Measurements from ENCODE around the gene ATP5F1A. TPM values are rescaled to one million over a fixed set of nuclear protein-coding genes. Genes with fewer than 3 reads are reported as not detected.

The ATP5F1A gene
- total and polyA plus RNA-seq, 2 donors (not counting 3 experiments of a cell fraction or from before 2014, with no cell fraction given) = 405 to 585 TPM

DNA sequence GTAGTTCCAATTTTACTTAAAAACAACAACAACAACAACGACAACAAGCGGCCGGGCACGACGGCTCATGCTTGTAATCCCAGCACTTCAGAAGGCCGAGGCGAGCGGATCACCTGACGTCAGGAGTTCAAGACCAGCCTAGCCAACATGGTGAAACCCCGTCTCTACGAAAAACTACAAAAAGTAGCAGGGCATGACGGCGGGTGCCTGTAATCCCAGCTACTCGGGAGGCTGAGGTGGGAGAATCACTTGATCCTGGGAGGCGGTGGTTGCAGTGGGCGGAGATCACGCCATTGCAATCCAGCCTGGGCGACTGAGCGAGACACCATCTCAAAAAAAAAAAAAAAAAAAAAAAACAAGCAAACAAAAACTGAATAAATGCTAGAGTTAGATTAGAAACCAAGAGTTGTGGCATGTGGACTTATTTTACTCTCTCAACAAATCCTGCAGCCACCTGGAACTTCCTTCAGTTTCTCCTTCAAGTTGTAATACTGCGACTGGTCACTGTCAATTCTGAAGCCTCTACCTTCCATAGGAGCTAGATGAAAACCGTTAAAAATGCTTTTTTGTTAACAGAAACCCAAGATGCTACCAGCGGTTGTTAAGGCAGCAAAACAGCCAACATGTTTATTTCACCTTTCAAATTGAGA is 1.3 kb downstream of the ATP5F1A start:
- Histone ChIP-seq H2AFZ (ENCODE audit: low read depth, low read length) (no peak overlapping the region), H3K36me3 (ENCODE audit: control insufficient read depth in 2 of 2, extremely low read depth in 1 of 2, insufficient read depth in 2 of 2, low read length in 2 of 2) (peaks cover 2 to 8% of the 10 kb centered on the region in 2 experiments), H3K9ac (replicated peaks; ENCODE audit: extremely low read depth, insufficient read depth, low read length) (peak overlapping the region; percentile 87), H3K4me3 (replicated peaks in 1 of 3; ENCODE audit: insufficient read depth in 1 of 3, low read depth in 1 of 3, low read length in 3 of 3) (peak overlapping the region; percentile 67 to 96 (median 91)), H3K27me3 (ENCODE audit: control insufficient read depth in 2 of 2, insufficient read depth in 2 of 2, low read length in 2 of 2) (no peaks in the 10 kb centered on the region), H3K79me2 (ENCODE audit: control insufficient read depth, insufficient read depth, low read length) (peaks cover 59% of the 10 kb centered on the region), H3K27ac (ENCODE audit: insufficient read depth, low read depth, low read length) (peak overlapping the region; percentile 55), H3K9me3 (replicated peaks; ENCODE audit: control insufficient read depth, insufficient read depth, low read length) (no peaks in the 10 kb centered on the region), H3K4me1 (ENCODE audit: control insufficient read depth, extremely low read depth, insufficient read depth, low read length) (peaks cover 16% of the 10 kb centered on the region), H3K4me2 (ENCODE audit: insufficient read depth, low read length) (peak overlapping the region; percentile 96), H3K9me1 (replicated peaks; ENCODE audit: control insufficient read depth, extremely low read depth, insufficient read depth, low read length) (no peaks in the 10 kb centered on the region), H4K20me1 (replicated peaks; ENCODE audit: control insufficient read depth, extremely low read depth, insufficient read depth, low read length) (no peaks in the 10 kb centered on the region)
- intact Hi-C loops (cut with micrococcal nuclease) (no loop called here), dilution Hi-C loops (cut with MboI; ENCODE audit: extremely low pct_ligation_motif_present, low sequenced_read_pairs) (no loop called here)
- POLR2A ChIA-PET = no interaction called here
- BruUV-seq (replicated peaks) = no TSS peak
- CTCF ChIA-PET = interaction anchor here (1.0 to 1.2 kb wide), 2 partner anchors 163 to 561 kb away, joined by 3 to 6 read pairs; no protein-coding TSS in a partner anchor
- no peak for TF ChIP-seq POLR2AphosphoS5 (IDR thresholded peaks at IDR 0.05; ENCODE audit: insufficient read depth, low read depth, low read length)
- FAIRE-seq (peak; percentile 46), DNase-seq (ENCODE audit: low read depth, low spot score) (no peak)

DNA sequence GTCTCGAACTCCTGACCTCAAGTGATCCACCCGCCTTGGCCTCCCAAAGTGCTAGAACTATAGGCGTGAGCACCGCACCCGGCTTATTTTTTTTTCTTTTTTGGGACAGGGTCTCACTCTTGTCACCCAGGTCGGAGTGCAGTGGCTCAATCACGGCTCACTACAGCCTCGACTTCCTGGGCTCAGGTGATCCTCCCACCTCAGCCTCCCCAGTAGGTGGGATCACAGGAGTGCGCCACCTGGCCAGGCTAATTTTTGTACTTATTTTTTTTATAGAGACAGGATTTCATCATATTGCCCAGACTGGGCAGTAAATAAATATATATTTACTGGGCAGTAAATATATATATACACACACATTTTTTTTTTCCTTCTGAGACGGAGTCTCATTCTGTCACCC is 2.6 kb downstream of the ATP5F1A start:
- no peak overlapping the region for H2AFZ ChIP-seq (ENCODE audit: low read depth, low read length)
- H4K20me1 ChIP-seq (replicated peaks; ENCODE audit: control insufficient read depth, extremely low read depth, insufficient read depth, low read length) = peaks cover 5% of the 10 kb centered on the region
- ChIA-PET CTCF (no interaction called here), POLR2A (no interaction called here)
- H3K79me2 ChIP-seq (ENCODE audit: control insufficient read depth, insufficient read depth, low read length) = peaks cover 69% of the 10 kb centered on the region
- intact Hi-C loops (cut with micrococcal nuclease) = no loop called here
- FAIRE-seq = no peak
- dilution Hi-C loops (cut with MboI; ENCODE audit: extremely low pct_ligation_motif_present, low sequenced_read_pairs) = no loop called here
- TF ChIP-seq POLR2A (IDR thresholded peaks at IDR 0.05; ENCODE audit: low read depth, low read length) (no peak), GATA2 (IDR thresholded peaks at IDR 0.05; ENCODE audit: insufficient read depth, insufficient read length, low read depth, low read length) (no peak), EZH2 (IDR thresholded peaks at IDR 0.05; ENCODE audit: borderline replicate concordance, low read depth, low read length, severe bottlenecking) (no peak), JUN (IDR thresholded peaks at IDR 0.05; ENCODE audit: borderline replicate concordance, insufficient read depth, insufficient read length, low read depth) (no peak), MYC (IDR thresholded peaks at IDR 0.05; ENCODE audit: low read depth, low read length) (no peak), POLR2AphosphoS5 (IDR thresholded peaks at IDR 0.05; ENCODE audit: insufficient read depth, low read depth, low read length) (no peak), FOS (IDR thresholded peaks at IDR 0.05; ENCODE audit: borderline replicate concordance, insufficient read depth, low read length) (no peak), CTCF (IDR thresholded peaks at IDR 0.05; ENCODE audit: extremely low read depth in 1 of 2, insufficient read depth in 1 of 2, low read depth in 1 of 2, low read length in 2 of 2) (no peak)
- TF ChIP-seq, protein P1, sequence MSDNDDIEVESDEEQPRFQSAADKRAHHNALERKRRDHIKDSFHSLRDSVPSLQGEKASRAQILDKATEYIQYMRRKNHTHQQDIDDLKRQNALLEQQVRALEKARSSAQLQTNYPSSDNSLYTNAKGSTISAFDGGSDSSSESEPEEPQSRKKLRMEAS (IDR thresholded peaks at IDR 0.05; ENCODE audit: insufficient read depth, insufficient read length) = no peak
- H3K9me3 ChIP-seq (replicated peaks; ENCODE audit: control insufficient read depth, insufficient read depth, low read length) = no peaks in the 10 kb centered on the region
- H3K4me2 ChIP-seq (ENCODE audit: insufficient read depth, low read length) = no peak overlapping the region
- H3K27me3 ChIP-seq (ENCODE audit: control insufficient read depth in 2 of 2, insufficient read depth in 2 of 2, low read length in 2 of 2) = no peaks in the 10 kb centered on the region
- DNase-seq (ENCODE audit: low read depth, low spot score) = no peak
- peaks cover 7 to 14% of the 10 kb centered on the region in 2 experiments for H3K36me3 ChIP-seq (ENCODE audit: control insufficient read depth in 2 of 2, extremely low read depth in 1 of 2, insufficient read depth in 2 of 2, low read length in 2 of 2)
- H3K9me1 ChIP-seq (replicated peaks; ENCODE audit: control insufficient read depth, extremely low read depth, insufficient read depth, low read length) = no peaks in the 10 kb centered on the region
- H3K27ac ChIP-seq (ENCODE audit: insufficient read depth, low read depth, low read length) = no peak overlapping the region
- H3K4me3 ChIP-seq (replicated peaks in 1 of 3; ENCODE audit: insufficient read depth in 1 of 3, low read depth in 1 of 3, low read length in 3 of 3) = no peak overlapping the region
- peaks cover 16% of the 10 kb centered on the region for H3K4me1 ChIP-seq (ENCODE audit: control insufficient read depth, extremely low read depth, insufficient read depth, low read length)
- no TSS peak for BruUV-seq (replicated peaks)
- no peak overlapping the region for H3K9ac ChIP-seq (replicated peaks; ENCODE audit: extremely low read depth, insufficient read depth, low read length)
